ENCODE measurements around the gene MYO7A. TPM values are rescaled to one million over a fixed set of nuclear protein-coding genes. Genes with fewer than 3 reads are reported as not detected.

Gene MYO7A
- polyA plus RNA-seq, 1 experiment, result not detected

GRCh38 chr11:77092382-77092781 lies 35.7 kb upstream of the MYO7A start:
- no peak overlapping the region for H3K4me3 ChIP-seq (ENCODE audit: low read depth, low read length)
- CTCF ChIA-PET, result interaction anchor here (1.8 to 6.7 kb wide), 10 partner anchors 9 to 172 kb away, joined by 9 to 156 read pairs (median 20); partner anchors contain the start of genes CAPN5 and OMP
- no peak for DNase-seq (ENCODE audit: low read depth, low spot score)
- H3K9me3 ChIP-seq (ENCODE audit: control insufficient read depth, insufficient read depth, low read length), result no peaks in the 10 kb centered on the region
- H3K27ac ChIP-seq (ENCODE audit: low read depth, low read length), result no peak overlapping the region
- TF ChIP-seq CTCF (IDR thresholded peaks at IDR 0.05; ENCODE audit: low read depth, low read length), result no peak
- POLR2A ChIA-PET, result interaction anchor here (0.7 kb wide), 1 partner anchor 45 kb away, joined by 3 read pairs; no protein-coding TSS in a partner anchor
- H3K27me3 ChIP-seq (ENCODE audit: control insufficient read depth, insufficient read depth, low read length), result no peaks in the 10 kb centered on the region

GRCh38 chr11:77093056-77093891 lies 34.8 kb upstream of the MYO7A start:
- no peak overlapping the region for H3K4me3 ChIP-seq (ENCODE audit: low read depth, low read length)
- ChIA-PET CTCF (interaction anchor here (1.9 to 6.7 kb wide), 4 partner anchors 41 to 173 kb away, joined by 9 to 156 read pairs (median 28); no protein-coding TSS in a partner anchor), POLR2A (no interaction called here)
- H3K27me3 ChIP-seq (ENCODE audit: control insufficient read depth, insufficient read depth, low read length), result no peaks in the 10 kb centered on the region
- no peak for DNase-seq (ENCODE audit: low read depth, low spot score)
- no peak for TF ChIP-seq CTCF (IDR thresholded peaks at IDR 0.05; ENCODE audit: low read depth, low read length)
- H3K9me3 ChIP-seq (ENCODE audit: control insufficient read depth, insufficient read depth, low read length), result no peaks in the 10 kb centered on the region
- H3K27ac ChIP-seq (ENCODE audit: low read depth, low read length), result no peak overlapping the region

GRCh38 chr11:77093987-77094840 lies 33.8 kb upstream of the MYO7A start:
- Histone ChIP-seq H3K27me3 (ENCODE audit: control insufficient read depth, insufficient read depth, low read length) (no peaks in the 10 kb centered on the region), H3K9me3 (ENCODE audit: control insufficient read depth, insufficient read depth, low read length) (no peaks in the 10 kb centered on the region), H3K4me3 (ENCODE audit: low read depth, low read length) (no peak overlapping the region), H3K27ac (ENCODE audit: low read depth, low read length) (no peak overlapping the region)
- ChIA-PET POLR2A (no interaction called here), CTCF (interaction anchor here (1.5 to 6.7 kb wide), 2 partner anchors 46 kb away, joined by 4 to 156 read pairs; no protein-coding TSS in a partner anchor)
- no peak for TF ChIP-seq CTCF (IDR thresholded peaks at IDR 0.05; ENCODE audit: low read depth, low read length)
- DNase-seq (ENCODE audit: low read depth, low spot score), result no peak

- Histone ChIP-seq H3K27ac (ENCODE audit: low read depth, low read length) (no peak overlapping the region), H3K27me3 (ENCODE audit: control insufficient read depth, insufficient read depth, low read length) (no peaks in the 10 kb centered on the region), H3K4me3 (ENCODE audit: low read depth, low read length) (no peak overlapping the region), H3K9me3 (ENCODE audit: control insufficient read depth, insufficient read depth, low read length) (no peaks in the 10 kb centered on the region)
- ChIA-PET POLR2A (no interaction called here), CTCF (interaction anchor here (1.5 kb wide), 1 partner anchor 47 kb away, joined by 4 read pairs; no protein-coding TSS in a partner anchor)
- TF ChIP-seq CTCF (IDR thresholded peaks at IDR 0.05; ENCODE audit: low read depth, low read length), result no peak
- DNase-seq (ENCODE audit: low read depth, low spot score), result no peak
Observed at GRCh38 chr11:77094841-77095365, 33.1 kb upstream of the MYO7A start.

Data from AG04450 (cell line).